CD4-positive, alpha-beta T cell treated with Interferon alpha-2 for 1 hour (primary cell): Measurements from ENCODE around the gene SASH1.
"Not testable (repeated sequence)": the region's sequence is repeated elsewhere in the genome, so short reads cannot be mapped to it uniquely, and the experiment has no call there.

ENCODE experiments used
- DNase-seq, 2 donors: peaks; one replicate each; pipeline ENCODE4 v3.0.0-alpha.2; 2020 to 2022

Gene SASH1

GRCh38 chr6:148561629-148562028 lies 219.0 kb downstream of the SASH1 start:
- DNase-seq, result no peak

- no peak for DNase-seq
Observed at GRCh38 chr6:148563066-148563465, 220.4 kb downstream of the SASH1 start.

GRCh38 chr6:148564494-148565035 lies 221.9 kb downstream of the SASH1 start:
- no peak for DNase-seq

GRCh38 chr6:148565321-148565926 lies 222.8 kb downstream of the SASH1 start:
- no peak for DNase-seq

- peak in 1 of 2 donors; percentile 36 for DNase-seq
Observed at GRCh38 chr6:148565930-148566663, 223.5 kb downstream of the SASH1 start.

GRCh38 chr6:148566664-148567350 lies 224.2 kb downstream of the SASH1 start:
- peak in 1 of 2 donors; percentile 36 for DNase-seq

- DNase-seq, result no peak
Observed at GRCh38 chr6:148570456-148570855, 227.8 kb downstream of the SASH1 start.

GRCh38 chr6:148572676-148573335 lies 230.2 kb downstream of the SASH1 start:
- DNase-seq, result no peak

GRCh38 chr6:148573922-148574321 lies 231.3 kb downstream of the SASH1 start:
- no peak for DNase-seq

GRCh38 chr6:148577687-148578488 lies 235.2 kb downstream of the SASH1 start:
- peak; percentile 56 to 71 for DNase-seq

- no peak for DNase-seq
Observed at GRCh38 chr6:148578489-148578814, 235.8 kb downstream of the SASH1 start.

- no peak for DNase-seq
Observed at GRCh38 chr6:148578837-148579565, 236.4 kb downstream of the SASH1 start.

- no peak for DNase-seq
Observed at GRCh38 chr6:148580442-148580841, 237.8 kb downstream of the SASH1 start.

- no peak for DNase-seq
Observed at GRCh38 chr6:148583631-148584030, 241.0 kb downstream of the SASH1 start.

- not testable (repeated sequence) for DNase-seq
Observed at GRCh38 chr6:148585641-148586040, 243.0 kb downstream of the SASH1 start.

- DNase-seq, result no peak
Observed at GRCh38 chr6:148590883-148591282, 248.2 kb downstream of the SASH1 start.

- DNase-seq, result no peak
Observed at GRCh38 chr6:148591656-148592055, 249.0 kb downstream of the SASH1 start.

- DNase-seq, result no peak
Observed at GRCh38 chr6:148593130-148593812, 250.6 kb downstream of the SASH1 start.

GRCh38 chr6:148593813-148594170 lies 251.2 kb downstream of the SASH1 start:
- DNase-seq, result no peak

GRCh38 chr6:148595550-148595949 lies 252.9 kb downstream of the SASH1 start:
- no peak for DNase-seq

GRCh38 chr6:148596891-148597455 lies 254.3 kb downstream of the SASH1 start:
- no peak for DNase-seq
